ENCODE measurements around the gene ABCA3.

ABCA3 gene

DNA sequence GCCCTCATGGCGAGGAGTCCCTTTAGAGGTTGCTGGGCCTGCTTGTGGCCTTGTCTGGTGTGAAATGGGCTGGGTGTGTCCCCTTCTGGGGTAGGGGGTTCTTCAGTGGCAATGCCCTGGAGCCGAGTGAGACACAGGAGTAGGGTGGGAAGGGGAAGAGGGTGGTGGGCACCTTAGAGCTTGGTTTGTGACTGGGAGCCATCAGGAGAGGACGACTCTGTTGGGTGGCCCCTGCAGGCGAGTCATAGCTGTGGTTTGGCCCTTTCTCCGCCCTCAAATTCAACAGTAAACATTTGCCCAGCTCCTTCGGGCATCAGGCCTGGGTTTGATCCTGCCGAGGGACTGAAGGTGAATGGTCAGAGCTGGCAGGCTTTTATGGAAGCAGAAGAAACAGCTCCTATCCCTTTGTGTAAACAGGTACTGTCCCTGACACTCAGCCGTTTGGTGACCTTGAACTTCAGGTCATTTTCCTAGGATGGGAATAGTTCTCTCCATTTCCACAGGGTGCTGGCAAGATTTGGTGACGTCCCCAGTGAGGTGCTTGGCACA, 114.2 kb downstream of the ABCA3 start:
- no peak overlapping the region for H3K4me3 ChIP-seq (ENCODE audit: low read depth, low read length)
- TF ChIP-seq CTCF (IDR thresholded peaks at IDR 0.05; ENCODE audit: low read depth, low read length): no peak

All from WI38 (cell line).